Brain microvascular endothelial cell (primary cell): Measurements from ENCODE around the gene IAH1.

Experiments used
- DNase-seq: peaks from one replicate; pipeline ENCODE4 v3.0.0-alpha.2; 2020
- H3K27ac ChIP-seq: fragments of 250-450 bp; sonication (Bioruptor Pico); 2 replicates; pipeline ENCODE4 v1.5.1; 2020; ENCODE audit warnings: mild to moderate bottlenecking, moderate library complexity
- H3K27me3 ChIP-seq: fragments of 250-450 bp; sonication (Bioruptor Pico); replicated peaks from 2 replicates; pipeline ENCODE4 v1.5.1; 2020; ENCODE audit warnings: mild to moderate bottlenecking
- H3K36me3 ChIP-seq: fragments of 250-450 bp; sonication (Bioruptor Pico); replicated peaks from 2 replicates; pipeline ENCODE4 v1.5.1; 2020; ENCODE audit warnings: mild to moderate bottlenecking
- H3K4me3 ChIP-seq: 2 replicates; pipeline ENCODE4 v1.5.1; 2011; ENCODE audit warnings: low read depth, mild to moderate bottlenecking, control low read depth, low read length, moderate library complexity
- CTCF ChIP-seq: IDR thresholded peaks from 2 replicates; pipeline ENCODE4 v1.5.1; 2011; ENCODE audit warnings: low read depth, mild to moderate bottlenecking, moderate library complexity, low read length, control low read depth, inconsistent platforms; ENCODE audit errors: missing control alignments
- in situ Hi-C: cut with HindIII; loops from 2 replicates; pipeline ENCODE4 v1.10.0; 2017; ENCODE audit warnings: low sequenced_read_pairs, low pct_ligation_motif_present

Gene IAH1

GRCh38 chr2:9461079-9461478 lies 13.3 kb upstream of the IAH1 start:
- no peak for DNase-seq
- H3K36me3 ChIP-seq: peaks cover 6% of the 10 kb centered on the region
- in situ Hi-C loops: no loop called here
- H3K27ac ChIP-seq: no peak overlapping the region
- TF ChIP-seq CTCF: no peak
- no peak overlapping the region for H3K4me3 ChIP-seq
- H3K27me3 ChIP-seq: no peaks in the 10 kb centered on the region

GRCh38 chr2:9462313-9462712 lies 12.0 kb upstream of the IAH1 start:
- no peaks in the 10 kb centered on the region for H3K27me3 ChIP-seq
- H3K4me3 ChIP-seq: no peak overlapping the region
- DNase-seq: no peak
- TF ChIP-seq CTCF: no peak
- H3K36me3 ChIP-seq: peaks cover 4% of the 10 kb centered on the region
- in situ Hi-C loops: no loop called here
- H3K27ac ChIP-seq: no peak overlapping the region

- H3K36me3 ChIP-seq: peaks cover 6% of the 10 kb centered on the region
- no peak for DNase-seq
- H3K4me3 ChIP-seq: no peak overlapping the region
- in situ Hi-C loops: no loop called here
- no peak for TF ChIP-seq CTCF
- no peaks in the 10 kb centered on the region for H3K27me3 ChIP-seq
- no peak overlapping the region for H3K27ac ChIP-seq
Observed at GRCh38 chr2:9462886-9463697, 11.3 kb upstream of the IAH1 start.

- no peaks in the 10 kb centered on the region for H3K27me3 ChIP-seq
- TF ChIP-seq CTCF: no peak
- H3K27ac ChIP-seq: no peak overlapping the region
- H3K36me3 ChIP-seq: peaks cover 6% of the 10 kb centered on the region
- in situ Hi-C loops: no loop called here
- DNase-seq: peak; percentile 25
- no peak overlapping the region for H3K4me3 ChIP-seq
Observed at GRCh38 chr2:9463698-9464034, 10.7 kb upstream of the IAH1 start.

- no peak for TF ChIP-seq CTCF
- in situ Hi-C loops: no loop called here
- no peaks in the 10 kb centered on the region for H3K27me3 ChIP-seq
- H3K27ac ChIP-seq: no peak overlapping the region
- no peak for DNase-seq
- peaks cover 6% of the 10 kb centered on the region for H3K36me3 ChIP-seq
- no peak overlapping the region for H3K4me3 ChIP-seq
Observed at GRCh38 chr2:9465170-9465569, 9.2 kb upstream of the IAH1 start.
